Progenitor cell of endocrine pancreas (in vitro differentiated cells): ENCODE data around the gene CYSRT1. TPM values are rescaled to one million over a fixed set of nuclear protein-coding genes. Genes with fewer than 3 reads are reported as not detected.
A peak's percentile ranks its signal among the peaks of the same experiment; 100 is the strongest.
"Not testable (repeated sequence)": the region's sequence is repeated elsewhere in the genome, so short reads cannot be mapped to it uniquely, and the experiment has no call there.

ENCODE experiments used
- DNase-seq: peaks from one replicate; pipeline ENCODE4 v3.0.0; 2021; ENCODE audit warnings: low spot score; ENCODE audit not compliant: unreplicated experiment
- H3K27ac Mint-ChIP-seq: 2 replicates; pipeline ENCODE4 v1.8.0; 2021; ENCODE audit warnings: mild to moderate bottlenecking, moderate library complexity, mixed read lengths
- H3K27me3 Mint-ChIP-seq: 2 replicates; pipeline ENCODE4 v1.8.0; 2021; ENCODE audit warnings: mixed read lengths
- H3K36me3 Mint-ChIP-seq: 2 replicates; pipeline ENCODE4 v1.8.0; 2022; ENCODE audit warnings: mixed read lengths; ENCODE audit not compliant: insufficient read depth
- H3K4me1 Mint-ChIP-seq: 2 replicates; pipeline ENCODE4 v1.8.0; 2021; ENCODE audit warnings: low read depth, mixed read lengths
- H3K4me3 Mint-ChIP-seq: 2 replicates; pipeline ENCODE4 v1.8.0; 2021; ENCODE audit warnings: low read depth, mild to moderate bottlenecking, moderate library complexity, mixed read lengths
- H3K9me3 Mint-ChIP-seq: 2 replicates; pipeline ENCODE4 v1.8.0; 2021; ENCODE audit warnings: low read depth, mixed read lengths
- total RNA-seq: library from RNA; stranded (reverse); gene quantifications from 2 replicates; pipeline ENCODE4 v1.2.1, GENCODE V29; 2021
- TF ChIP-seq, protein P1 (sequence below): fragments of 200-600 bp; sonication (generic); IDR thresholded peaks from one replicate; pipeline ENCODE4 v1.5.0; 2021; ENCODE audit warnings: antibody characterized with exemption, mild to moderate bottlenecking; ENCODE audit not compliant: unreplicated experiment

CYSRT1 gene
- total RNA-seq, 1 donor from 2014 or later, result 2.7 TPM

DNA sequence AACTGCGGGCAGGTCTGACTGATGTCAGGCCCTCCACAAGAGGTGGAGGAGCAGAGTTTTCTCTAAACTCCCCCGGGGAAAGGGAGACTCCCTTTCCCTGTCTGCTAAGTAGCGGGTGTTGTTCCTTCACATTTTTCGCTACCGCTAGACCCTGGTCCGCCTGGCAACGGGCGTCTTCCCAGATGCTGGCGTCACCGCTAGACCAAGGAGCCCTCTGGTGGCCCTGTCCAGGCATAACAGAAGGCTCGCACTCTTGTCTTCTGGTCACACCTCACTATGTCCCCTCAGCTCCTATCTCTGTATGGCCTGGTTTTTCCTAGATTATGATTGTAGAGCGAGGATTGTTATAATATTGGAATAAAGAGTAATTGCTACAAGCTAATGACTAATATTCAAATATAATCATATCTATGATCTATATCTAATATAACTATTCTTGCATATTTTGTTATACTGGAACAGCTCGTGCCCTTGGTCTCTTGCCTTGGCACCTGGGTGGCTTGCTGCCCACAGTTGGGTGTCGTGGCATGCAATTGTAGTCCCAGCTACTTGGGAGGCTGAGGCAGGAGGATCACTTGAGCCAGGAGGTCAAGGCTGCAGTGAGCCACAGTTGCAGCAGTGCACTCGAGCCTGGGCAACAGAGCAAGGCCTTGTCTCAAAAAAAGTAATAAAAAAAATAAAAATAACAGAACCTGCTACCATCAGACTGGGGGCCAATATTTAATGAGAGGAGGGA, 37.4 kb downstream of the CYSRT1 start:
- H3K4me3 Mint-ChIP-seq, H3K36me3 Mint-ChIP-seq, H3K4me1 Mint-ChIP-seq, DNase-seq, H3K27me3 Mint-ChIP-seq, H3K27ac Mint-ChIP-seq, H3K9me3 Mint-ChIP-seq: not testable (repeated sequence)
- TF ChIP-seq, protein P1, sequence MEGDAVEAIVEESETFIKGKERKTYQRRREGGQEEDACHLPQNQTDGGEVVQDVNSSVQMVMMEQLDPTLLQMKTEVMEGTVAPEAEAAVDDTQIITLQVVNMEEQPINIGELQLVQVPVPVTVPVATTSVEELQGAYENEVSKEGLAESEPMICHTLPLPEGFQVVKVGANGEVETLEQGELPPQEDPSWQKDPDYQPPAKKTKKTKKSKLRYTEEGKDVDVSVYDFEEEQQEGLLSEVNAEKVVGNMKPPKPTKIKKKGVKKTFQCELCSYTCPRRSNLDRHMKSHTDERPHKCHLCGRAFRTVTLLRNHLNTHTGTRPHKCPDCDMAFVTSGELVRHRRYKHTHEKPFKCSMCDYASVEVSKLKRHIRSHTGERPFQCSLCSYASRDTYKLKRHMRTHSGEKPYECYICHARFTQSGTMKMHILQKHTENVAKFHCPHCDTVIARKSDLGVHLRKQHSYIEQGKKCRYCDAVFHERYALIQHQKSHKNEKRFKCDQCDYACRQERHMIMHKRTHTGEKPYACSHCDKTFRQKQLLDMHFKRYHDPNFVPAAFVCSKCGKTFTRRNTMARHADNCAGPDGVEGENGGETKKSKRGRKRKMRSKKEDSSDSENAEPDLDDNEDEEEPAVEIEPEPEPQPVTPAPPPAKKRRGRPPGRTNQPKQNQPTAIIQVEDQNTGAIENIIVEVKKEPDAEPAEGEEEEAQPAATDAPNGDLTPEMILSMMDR, result peak; percentile 54

DNA sequence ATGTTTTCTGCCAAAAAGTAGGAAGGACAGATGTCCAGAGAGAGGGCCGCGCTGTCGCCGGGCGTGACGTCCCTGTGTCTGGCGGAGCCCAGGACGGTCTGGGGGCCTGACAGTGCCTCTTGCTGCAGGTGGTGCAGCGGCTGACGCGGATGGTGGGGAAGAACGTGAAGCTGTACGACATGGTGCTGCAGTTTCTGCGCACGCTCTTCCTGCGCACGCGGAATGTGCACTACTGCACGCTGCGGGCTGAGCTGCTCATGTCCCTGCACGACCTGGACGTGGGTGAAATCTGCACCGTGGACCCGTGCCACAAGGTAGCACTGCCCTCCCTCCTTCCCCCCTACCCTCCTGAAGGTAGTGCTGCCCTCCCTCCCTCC, 37.9 kb downstream of the CYSRT1 start:
- DNase-seq, result no peak
- H3K4me3 Mint-ChIP-seq, result no peak overlapping the region
- H3K4me1 Mint-ChIP-seq, result no peaks in the 10 kb centered on the region
- no peak overlapping the region for H3K27ac Mint-ChIP-seq
- no peaks in the 10 kb centered on the region for H3K9me3 Mint-ChIP-seq
- peaks cover 11% of the 10 kb centered on the region for H3K36me3 Mint-ChIP-seq
- TF ChIP-seq, protein P1, result no peak
- H3K27me3 Mint-ChIP-seq, result no peaks in the 10 kb centered on the region

DNA sequence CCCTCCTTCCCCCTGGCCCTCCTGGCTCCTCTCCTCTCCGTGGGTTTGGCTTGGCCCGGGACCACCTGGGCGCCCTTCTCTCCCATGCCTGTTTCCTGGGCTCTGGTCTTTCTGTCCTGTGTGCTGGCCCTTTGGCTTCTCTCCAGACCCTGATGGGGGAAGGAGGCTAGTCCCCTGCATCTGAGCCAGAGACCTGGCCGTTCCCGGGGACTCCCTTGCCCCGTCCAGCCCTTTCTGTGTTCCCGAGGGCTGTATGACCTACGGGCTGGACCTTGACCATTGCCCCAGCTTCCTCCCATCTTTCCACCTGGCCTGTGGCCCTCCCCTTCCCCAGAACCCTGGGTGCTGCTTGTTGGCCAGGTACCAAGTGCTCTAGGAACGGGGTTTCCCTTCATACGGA, 38.5 kb downstream of the CYSRT1 start:
- TF ChIP-seq, protein P1, result no peak
- no peaks in the 10 kb centered on the region for H3K27me3 Mint-ChIP-seq
- no peak overlapping the region for H3K27ac Mint-ChIP-seq
- H3K4me3 Mint-ChIP-seq, result no peak overlapping the region
- no peak for DNase-seq
- peaks cover 11% of the 10 kb centered on the region for H3K36me3 Mint-ChIP-seq
- H3K9me3 Mint-ChIP-seq, result no peaks in the 10 kb centered on the region
- H3K4me1 Mint-ChIP-seq, result no peaks in the 10 kb centered on the region

DNA sequence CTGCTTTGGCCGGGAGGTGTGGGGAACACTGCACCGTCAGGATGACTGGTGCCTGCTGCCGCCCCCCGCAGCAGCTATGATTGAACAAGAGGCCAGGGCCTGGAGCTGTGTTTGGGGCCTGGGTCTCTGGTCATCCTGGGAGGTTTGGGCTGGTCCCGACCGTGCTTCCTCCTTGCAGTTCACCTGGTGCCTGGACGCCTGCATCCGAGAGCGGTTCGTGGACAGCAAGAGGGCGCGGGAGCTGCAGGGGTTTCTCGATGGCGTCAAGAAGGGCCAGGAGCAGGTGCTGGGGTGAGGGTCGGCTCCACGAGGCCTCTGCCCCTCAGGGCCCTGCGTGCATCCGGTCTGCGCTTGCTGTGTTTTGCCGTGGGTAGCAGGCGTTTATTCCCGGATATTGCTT, 39.1 kb downstream of the CYSRT1 start:
- peaks cover 14% of the 10 kb centered on the region for H3K36me3 Mint-ChIP-seq

DNA sequence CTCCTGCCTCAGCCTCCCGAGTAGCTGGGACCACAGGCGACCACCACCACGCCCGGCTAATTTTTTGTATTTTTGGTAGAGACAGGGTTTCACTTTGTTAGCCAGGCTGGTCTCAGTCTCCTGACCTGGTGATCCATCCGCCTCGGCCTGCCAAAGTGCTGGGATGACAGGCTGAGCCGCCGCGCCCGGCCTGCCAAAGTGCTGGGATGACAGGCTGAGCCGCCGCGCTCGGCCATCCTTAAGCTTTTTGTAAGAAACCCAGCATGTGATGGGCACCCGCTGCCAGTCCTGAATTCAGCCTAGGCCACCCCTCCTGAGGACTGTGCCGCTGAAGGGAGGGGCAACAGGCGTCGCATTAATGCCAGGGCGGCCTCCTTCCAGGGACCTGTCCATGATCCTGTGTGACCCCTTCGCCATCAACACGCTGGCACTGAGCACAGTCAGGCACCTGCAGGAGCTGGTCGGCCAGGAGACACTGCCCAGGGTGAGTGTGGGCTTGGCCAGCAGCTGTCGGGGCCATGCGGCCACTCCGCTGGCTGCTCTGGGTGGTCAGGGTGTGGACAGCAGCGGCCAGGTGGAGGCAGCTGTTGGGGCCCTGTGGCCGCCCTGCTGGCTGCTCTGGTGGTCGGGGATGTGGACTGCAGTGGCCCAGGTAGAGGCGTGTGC, 40.7 kb downstream of the CYSRT1 start:
- TF ChIP-seq, protein P1, result no peak
- H3K9me3 Mint-ChIP-seq, result no peaks in the 10 kb centered on the region
- no peaks in the 10 kb centered on the region for H3K4me1 Mint-ChIP-seq
- no peak overlapping the region for H3K27ac Mint-ChIP-seq
- no peaks in the 10 kb centered on the region for H3K27me3 Mint-ChIP-seq
- H3K36me3 Mint-ChIP-seq, result peaks cover 20% of the 10 kb centered on the region
- no peak overlapping the region for H3K4me3 Mint-ChIP-seq
- no peak for DNase-seq

More for the DNA sequence above, 39.1 kb downstream of the CYSRT1 start:
- H3K27ac Mint-ChIP-seq, result no peak overlapping the region
- H3K4me1 Mint-ChIP-seq, result no peaks in the 10 kb centered on the region
- DNase-seq, result no peak
- TF ChIP-seq, protein P1, result no peak
- H3K9me3 Mint-ChIP-seq, result no peaks in the 10 kb centered on the region
- H3K4me3 Mint-ChIP-seq, result no peak overlapping the region
- no peaks in the 10 kb centered on the region for H3K27me3 Mint-ChIP-seq
